GM21381 (cell line): ENCODE data around the gene SNRPB2.

Source experiments
- ATAC-seq: cut with Tn5 transposase; IDR thresholded peaks from one replicate; pipeline ENCODE4 v1.9.1; 2021; ENCODE audit warnings: mild to moderate bottlenecking, moderate library complexity; ENCODE audit not compliant: unreplicated experiment

SNRPB2 gene

DNA sequence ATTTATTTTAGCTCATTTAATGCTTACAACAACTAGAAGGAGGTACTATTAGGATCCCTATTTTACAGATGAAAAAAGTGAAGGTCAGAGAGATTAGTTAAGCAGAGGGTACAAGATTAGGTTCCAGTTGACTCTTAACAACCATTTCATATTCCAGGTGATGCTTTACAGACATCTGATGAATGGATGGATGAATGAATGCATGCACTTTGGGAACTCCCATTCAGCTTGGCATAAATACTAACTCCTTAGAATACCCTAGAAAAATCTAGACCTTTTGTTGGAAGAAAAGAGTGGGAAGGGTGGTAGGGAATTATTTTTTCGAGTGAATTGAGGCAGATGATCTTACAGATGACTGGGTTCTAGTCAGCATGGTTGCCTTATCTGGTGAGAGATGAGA, 746 bp upstream of the SNRPB2 start:
- no peak for ATAC-seq

DNA sequence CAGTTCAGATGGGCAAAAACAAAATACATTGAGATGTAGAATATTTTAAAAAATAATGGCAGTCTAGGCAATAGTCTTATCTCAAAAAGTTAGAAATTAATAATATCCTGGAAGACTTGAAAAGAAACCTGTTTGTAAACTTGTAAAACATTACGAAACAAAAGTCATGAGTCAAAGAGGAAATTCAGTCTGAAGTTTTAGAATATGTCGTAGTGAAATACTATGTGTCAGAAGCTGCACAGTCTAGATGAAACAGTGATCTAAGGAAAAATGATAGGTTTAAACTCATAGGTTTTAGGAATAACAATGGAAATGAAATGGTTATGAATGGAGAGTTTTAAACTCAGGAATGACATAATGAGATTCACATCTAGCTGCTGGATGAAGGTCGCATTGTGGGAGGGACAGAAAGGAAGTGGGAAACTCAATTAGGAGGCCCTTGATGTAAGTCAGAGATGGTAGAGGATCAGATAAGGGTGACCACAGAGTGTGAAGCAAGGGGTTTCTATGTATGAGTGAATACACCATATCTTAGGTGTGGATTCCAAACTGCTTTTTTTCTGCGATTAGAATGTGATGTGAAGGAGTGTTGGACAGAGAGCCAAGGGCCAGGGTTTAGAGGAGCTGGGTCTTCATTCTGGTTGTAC, 2.8 kb downstream of the SNRPB2 start:
- ATAC-seq, result no peak

DNA sequence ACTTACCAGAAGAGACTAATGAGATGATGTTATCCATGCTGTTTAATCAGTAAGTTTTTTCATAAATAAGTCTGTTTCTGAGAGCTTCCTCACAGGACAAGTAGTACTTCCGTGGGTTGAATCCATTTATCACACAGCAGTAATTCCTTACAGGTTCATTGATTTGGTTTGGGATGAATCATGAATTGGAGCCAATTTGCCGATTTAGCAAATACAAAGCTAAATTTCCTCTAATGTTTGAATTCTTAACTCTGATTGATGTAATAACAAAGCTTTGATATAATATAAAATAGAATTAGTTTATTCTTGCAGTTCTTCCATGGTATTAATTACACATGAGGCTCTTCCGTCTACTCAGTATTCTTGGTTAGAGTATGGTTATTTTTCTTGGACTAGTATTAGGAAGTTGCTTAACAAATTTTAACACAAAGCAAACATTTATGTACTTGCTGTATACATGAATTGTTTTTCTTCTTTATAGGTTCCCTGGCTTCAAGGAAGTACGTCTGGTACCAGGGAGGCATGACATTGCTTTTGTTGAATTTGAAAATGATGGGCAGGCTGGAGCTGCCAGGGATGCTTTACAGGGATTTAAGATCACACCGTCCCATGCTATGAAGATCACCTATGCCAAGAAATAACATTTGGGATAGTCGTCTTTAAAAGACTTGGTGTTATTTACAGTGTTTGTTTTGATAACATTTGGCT, 10.7 kb downstream of the SNRPB2 start:
- ATAC-seq, result no peak

DNA sequence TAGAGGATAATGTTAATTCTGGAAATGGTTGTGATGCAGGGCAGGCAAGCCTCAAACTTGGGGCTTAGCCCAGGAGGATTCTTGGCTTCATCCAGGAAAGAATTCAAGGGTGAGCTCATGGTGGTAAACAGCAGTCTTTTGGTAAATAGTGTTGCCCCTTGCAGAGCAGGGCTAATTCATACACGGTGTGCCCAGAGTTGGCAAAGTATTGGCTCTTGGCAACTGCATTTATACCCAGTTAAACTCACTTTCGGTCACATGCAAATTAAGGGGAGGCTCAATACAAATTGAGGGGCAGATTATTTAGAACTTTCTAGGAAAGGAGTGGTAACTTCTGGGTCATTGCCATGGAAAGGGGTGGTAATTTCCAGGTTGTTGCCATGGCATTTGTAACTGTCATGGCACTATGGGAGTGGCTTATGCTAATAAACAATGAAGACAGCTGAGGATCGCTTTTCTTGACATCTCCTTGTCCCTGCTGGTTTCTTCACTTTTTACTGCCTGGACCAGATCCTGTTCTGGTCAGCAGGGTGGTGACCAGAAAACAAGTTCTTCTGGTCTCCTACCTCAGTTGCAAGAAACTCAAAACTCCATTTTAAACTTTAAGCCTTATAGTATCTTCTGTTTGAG, 14.5 kb downstream of the SNRPB2 start:
- ATAC-seq, result no peak

DNA sequence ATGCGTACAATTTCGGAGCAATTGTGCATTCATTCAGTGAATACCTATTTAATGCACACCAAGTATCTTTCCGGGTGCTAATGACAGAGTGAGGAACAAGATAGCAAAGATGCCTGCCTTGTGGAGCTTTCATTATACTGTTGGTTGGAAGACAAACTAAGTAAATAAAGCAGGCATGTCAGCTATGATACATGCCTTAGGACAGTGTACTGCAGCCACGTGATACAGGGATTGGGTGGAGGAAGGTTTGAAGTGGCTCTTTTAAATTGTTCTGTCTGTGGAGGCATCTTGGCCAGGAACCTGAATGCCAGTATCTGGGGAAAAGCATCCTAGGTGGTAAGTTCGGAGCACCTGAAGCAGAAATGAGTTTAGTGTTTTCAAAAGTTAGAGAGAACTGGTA, 15.4 kb downstream of the SNRPB2 start:
- ATAC-seq, result no peak

DNA sequence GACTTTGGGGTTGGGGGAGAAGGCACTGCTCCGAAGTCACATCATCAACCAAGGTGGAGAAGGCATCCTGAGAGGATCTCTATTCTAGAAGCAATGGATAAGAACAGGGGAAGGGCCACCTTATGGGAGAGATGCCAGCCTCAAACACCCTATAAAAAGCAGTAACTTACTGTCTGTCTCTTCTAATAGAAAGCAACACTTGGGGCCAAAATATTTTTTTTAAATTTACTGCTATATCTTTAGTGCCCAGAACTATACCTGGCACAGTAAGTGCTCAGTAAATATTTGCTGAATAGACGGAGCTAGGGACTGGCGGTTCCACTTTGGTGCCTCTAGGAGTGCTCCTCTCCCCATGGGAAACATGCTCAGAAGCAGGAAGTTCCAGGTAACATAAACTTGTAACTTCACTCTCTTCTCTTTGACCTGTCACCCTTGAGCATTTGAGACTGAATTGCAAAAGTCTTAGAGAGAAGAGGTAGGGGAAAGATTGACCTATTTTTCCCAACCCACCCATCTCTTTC, 17.5 kb downstream of the SNRPB2 start:
- ATAC-seq, result no peak

DNA sequence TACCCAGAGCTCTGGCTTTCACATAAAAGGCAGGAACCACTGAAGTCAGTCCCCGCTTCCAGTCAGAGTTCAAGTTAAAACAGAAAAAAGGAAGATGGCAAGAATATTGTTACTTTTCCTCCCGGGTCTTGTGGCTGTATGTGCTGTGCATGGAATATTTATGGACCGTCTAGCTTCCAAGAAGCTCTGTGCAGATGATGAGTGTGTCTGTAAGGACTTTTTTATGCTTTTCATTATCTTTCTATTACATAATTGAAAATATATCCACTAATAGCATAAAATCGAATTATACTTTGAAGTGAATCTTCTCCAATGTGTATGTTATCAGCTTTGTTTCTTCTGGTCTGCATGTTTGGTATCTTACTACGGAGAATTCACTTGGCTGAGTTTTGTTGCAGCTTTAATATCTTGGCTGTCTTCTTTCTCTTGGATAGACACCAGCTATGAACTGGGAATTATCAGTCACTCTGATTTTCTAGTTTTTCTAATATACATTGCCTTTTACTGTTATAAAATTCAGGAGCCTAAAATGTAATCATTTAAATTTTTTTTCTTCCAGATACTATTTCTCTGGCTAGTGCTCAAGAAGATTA, 18.6 kb downstream of the SNRPB2 start, which contains the start of gene OTOR:
OTOR (plus strand) TSS at position 51 of the 593 bp plus-strand sequence; CDS start at position 95, 44 bp downstream.
- ATAC-seq, result no peak

DNA sequence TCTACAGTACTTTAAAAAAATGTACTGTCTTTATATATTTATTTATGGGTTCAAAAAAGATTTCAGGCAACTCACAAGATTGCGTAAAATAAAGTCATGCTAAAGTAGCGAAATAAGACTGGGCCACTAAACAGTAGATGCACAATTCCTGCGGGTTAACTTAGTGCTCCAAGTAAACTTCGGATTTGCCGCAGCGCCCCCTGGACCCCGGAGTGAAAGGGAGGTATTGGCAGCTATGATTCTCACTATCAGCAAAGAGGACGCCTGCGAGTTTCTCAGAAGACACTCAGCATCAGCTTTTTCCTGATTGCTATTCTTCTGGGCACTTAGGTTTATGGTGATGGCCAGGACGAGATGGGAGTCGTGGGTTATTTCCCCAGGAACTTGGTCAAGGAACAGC, 19.7 kb downstream of the SNRPB2 start:
- no peak for ATAC-seq

DNA sequence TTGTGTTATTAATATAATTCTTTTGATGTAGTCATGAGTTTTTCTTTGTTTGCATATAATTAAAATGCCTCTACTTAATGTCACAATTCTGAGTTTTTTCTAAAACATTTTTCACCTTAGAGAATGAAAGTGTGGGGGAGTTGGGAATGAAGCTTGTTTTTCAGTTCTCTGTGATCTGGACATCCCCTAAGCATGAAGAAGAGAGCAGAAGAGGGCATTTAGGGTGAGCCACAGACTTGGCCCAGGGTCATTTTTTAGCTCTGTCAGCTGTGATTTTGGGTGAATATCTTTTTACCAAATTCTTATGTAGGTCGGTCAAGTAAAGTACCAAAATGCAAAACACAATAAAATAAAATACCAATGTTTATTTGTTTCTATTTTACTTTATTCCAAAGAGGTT, 22.3 kb downstream of the SNRPB2 start:
- ATAC-seq, result no peak

DNA sequence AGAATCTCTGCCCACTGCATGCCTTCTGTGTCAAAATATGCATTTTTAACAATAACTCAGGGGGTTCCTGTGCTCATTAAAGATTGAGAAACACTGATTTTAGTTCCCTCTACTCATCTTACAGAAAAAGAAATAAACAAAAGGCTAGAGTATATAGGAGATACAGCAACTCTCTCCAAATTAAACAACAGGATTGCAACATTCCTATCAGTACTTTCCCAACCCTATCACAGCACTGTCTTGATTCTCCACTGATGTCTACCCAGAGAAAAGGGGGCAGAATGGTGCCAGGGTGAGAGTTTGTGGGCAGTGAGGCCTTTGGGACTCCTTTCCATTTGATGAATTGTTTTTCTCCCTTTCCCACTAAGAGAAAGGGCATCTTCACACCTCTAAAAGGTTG, 23.1 kb downstream of the SNRPB2 start:
- ATAC-seq, result no peak

DNA sequence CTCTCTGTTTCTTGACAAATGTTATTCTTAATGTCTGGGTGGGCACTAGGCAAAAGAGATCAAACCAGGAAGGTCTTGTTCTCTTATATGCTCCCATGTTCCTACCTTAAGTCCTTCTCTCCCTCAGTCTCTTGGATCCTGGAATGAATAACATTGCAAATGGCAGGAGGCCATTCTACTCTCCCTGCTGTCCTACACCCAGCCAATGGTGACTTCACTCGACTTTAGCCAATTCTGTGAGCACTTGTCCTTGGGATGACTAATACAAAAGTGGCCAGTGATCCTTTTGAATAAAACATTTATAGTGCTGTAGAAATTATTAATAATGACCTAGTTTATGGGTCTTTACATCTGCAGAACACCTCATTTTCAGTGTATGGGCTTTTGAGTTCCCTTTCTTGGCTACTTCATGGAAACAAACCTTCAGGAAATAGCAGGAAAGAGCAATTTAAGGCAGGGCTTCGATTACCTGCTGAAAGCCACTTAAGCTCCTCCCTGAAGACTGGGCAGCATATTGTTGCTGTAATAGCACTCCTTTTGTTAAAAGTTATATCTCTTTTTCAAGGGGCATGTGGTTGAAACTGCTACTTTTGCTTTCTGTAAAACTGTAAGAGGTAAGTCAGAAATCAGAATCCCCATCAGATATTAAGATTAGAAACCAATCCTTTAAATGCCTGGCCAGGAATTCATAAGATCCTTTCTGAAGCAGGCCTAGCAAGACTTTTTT, 28.8 kb downstream of the SNRPB2 start:
- no peak for ATAC-seq

DNA sequence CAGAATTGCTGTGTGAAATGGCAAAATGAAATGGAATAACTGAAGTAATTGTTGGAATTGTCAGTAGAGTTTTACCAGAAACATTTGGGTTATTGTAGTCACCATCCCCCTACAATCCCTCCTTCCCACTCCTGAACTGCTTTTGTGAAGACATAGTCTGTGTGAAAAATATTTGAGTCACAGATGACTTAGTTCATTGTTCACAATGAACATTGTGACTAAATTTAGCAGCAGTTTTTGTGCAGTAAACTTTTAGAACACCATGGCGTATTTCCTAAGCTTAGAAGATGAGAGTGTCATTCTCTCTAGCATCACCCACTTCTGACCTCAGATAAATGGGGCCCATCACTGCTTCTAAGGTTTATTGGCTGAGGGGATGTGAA, 29.3 kb downstream of the SNRPB2 start:
- no peak for ATAC-seq

DNA sequence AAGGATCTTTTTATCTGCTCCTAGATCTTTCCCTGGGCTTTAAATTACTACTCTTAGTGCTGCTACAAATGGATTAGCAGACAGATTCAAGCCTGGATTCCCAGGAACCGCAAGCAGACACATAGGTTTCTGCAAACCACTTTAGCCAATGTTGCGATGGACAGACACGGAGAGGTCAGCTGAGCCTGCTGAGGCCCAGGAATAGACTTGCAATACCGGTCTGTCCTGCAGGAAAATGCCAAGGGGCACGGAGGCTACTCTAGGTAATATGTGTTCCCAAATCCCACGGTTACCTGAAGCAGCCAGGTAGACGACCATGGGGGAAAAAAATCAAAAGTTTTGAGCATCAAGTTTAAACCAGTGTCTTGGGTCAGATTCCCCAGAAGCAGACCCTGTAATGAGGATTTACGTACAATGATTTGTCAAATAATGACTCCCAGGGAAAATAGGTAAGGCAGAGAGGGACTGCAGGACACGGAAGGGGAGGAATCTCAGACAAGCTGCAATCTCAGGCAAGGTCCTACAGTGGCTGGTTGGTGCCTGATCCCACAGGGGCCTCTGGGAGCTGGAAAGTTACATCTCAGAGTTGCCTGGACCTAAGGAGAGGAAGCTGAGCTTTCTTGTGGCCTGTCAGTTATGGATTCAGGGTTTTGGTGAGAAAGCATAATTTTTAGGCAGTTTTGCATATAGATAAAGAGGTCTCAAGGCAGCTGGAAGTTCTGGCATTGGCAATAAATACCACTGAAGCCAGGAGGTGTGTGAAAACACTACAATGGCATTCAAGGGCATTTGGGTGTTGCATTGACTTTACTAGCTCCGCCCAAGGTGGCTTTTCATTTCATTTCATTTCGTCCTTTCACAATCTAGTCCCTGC, 30.8 kb downstream of the SNRPB2 start:
- ATAC-seq, result no peak

DNA sequence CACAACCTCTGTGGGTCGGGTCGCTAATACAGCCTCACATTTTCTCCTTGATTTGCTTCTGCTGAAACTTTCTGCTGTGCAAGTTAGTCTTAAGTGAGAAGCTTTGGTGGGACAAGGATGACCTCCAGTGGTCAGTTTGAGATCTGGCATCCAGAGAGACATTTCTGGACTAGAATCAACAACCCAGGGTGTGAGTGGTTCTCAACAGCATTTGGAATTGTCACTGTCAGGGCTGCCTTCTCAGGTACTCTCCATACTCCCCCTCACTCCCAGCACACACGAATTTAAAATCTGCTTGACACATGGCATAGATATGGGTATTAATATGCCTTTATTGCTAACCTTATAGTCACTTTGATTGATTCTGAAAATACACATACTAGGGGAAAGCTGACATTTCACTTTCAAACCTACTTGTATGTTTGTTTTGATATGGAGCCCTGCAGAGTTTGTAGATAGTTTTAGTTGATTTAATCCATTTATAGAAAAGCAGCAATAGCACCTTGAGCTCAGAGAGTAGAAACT, 31.5 kb downstream of the SNRPB2 start:
- peak; percentile 65 for ATAC-seq

DNA sequence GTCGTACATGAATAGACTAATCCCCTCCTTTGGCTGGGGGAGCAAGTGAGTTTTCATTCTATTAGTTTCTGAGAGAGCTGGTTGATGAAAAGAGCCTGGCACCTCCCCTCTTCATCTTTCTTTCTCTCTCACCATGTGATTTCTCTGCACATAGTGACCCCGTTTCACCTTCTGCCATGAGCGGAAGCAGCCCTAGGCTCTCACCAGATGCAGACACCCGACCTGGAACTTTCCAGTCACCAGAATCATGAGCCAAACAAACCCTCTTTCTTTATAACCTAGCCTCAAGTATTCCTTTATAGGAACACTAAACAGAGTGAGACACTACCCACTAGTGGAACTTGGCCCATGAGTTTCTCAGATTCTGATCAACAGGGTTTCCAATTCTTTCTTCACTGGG, 34.7 kb downstream of the SNRPB2 start:
- ATAC-seq, result no peak

DNA sequence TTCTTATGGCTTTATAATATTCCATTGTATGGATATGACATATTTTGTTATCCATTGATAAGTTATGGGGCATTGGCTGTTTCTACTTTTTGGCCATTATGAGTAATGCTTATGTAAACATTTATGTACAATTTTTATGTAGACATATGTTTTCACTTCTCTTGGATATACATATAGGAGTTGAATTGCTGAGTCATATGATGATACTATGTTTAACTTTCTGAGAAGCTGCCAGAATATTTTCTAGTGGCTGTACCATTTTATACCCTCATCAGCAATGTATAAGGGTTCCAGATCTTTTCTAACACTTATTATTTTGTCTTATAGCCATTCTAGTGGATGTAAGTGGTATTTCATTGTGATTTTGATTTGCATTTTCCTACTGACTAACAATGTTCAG, 41.4 kb downstream of the SNRPB2 start:
- no peak for ATAC-seq

DNA sequence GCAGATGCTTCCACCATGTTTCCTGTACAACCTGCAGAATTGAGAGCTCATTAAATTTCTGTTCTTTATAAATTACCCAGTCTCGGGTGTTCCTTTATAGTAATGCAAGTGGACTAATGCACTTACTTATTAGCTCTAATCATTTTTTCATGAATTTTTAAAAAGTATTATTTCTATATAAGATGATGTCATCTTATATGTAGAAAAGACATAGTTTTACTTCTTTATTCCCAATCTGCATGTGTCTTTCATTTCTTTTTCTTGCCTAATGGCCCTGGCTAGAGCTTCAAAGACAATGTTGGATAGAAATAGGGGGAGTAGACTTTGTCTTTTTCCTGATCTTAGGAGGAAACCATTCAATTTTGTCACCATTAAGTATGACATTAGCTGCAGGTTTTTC, 46.1 kb downstream of the SNRPB2 start:
- ATAC-seq, result no peak

DNA sequence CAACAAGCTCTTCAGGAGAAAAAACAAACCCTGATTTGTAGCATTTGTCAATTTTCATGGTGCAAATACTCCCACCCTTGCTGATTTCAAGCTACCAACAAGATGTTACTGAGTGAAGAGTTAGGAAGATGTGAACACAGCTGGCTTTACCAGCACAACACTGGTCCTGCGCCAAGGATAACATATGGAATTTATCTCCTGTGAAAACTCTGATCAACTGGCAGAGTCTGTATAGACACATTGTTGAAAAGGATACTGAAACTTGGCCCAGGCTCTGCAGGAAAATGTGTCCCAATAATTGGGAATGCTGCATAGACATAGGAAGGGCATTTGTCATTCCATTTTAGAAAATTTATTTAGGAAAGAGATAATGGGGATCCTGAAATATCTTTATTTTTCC, 47.3 kb downstream of the SNRPB2 start:
- ATAC-seq, result no peak

DNA sequence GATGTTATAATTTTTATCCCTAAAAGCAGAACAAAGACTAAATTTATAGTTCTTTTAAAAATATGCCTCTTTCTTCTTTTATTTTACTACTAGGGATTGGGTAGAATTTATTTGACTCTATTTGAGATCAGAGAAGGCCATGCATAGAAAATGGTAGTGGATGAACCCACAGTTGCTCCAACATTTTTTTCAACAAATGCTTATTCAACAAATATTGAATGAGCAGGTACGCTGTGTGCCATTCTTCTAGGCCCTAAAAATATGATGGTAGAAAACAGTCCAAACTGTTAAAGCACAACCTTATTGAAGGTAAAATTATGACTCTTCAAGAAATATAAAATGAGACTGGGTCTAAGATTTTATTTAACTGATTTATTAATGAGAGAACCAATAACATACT, 48.3 kb downstream of the SNRPB2 start:
- ATAC-seq, result no peak

DNA sequence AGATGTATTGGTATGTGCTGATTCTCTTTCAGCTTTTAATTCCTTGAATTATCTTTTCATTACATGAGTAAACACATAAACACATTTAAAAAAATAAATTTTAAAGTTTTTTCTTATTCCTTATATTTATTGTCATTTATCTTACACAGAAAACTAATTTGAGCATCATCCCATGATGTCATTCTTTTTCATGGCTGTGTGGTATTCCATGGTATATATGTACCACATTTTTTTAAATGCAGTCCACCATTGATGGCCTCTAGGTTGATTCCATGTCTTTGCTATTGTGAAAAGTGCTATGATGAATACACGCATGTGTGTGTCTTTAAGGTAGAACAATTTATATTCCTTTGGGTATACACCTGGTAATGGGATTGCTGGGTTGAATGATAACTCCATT, 51.7 kb downstream of the SNRPB2 start:
- ATAC-seq, result no peak
